Neural crest cell (in vitro differentiated cells): ENCODE results near the gene CEP131. TPM values are rescaled to one million over a fixed set of nuclear protein-coding genes. Genes with fewer than 3 reads are reported as not detected.

Experiments
- DNase-seq: peaks from one replicate; pipeline ENCODE4 v3.0.0; 2021; ENCODE audit warnings: low read depth, mixed read lengths, low spot score
- H3K27ac Mint-ChIP-seq: one replicate; pipeline ENCODE4 v1.8.0; 2021; ENCODE audit warnings: mild to moderate bottlenecking, mixed read lengths; ENCODE audit not compliant: unreplicated experiment
- H3K27me3 Mint-ChIP-seq: 2 replicates; pipeline ENCODE4 v1.8.0; 2021; ENCODE audit warnings: low read depth, mild to moderate bottlenecking, mixed read lengths
- H3K36me3 Mint-ChIP-seq: 2 replicates; pipeline ENCODE4 v1.8.0; 2021; ENCODE audit warnings: low read depth, mild to moderate bottlenecking, mixed read lengths
- H3K4me1 Mint-ChIP-seq: 2 replicates; pipeline ENCODE4 v1.8.0; 2021; ENCODE audit warnings: mixed read lengths
- H3K4me3 Mint-ChIP-seq: one replicate; pipeline ENCODE4 v1.8.0; 2021; ENCODE audit warnings: mild to moderate bottlenecking, mixed read lengths
- H3K9me3 Mint-ChIP-seq: 2 replicates; pipeline ENCODE4 v1.8.0; 2021; ENCODE audit warnings: mixed read lengths
- CTCF ChIP-seq: fragments of 200-600 bp; sonication (generic); conservative IDR thresholded peaks from 2 replicates; pipeline ENCODE4 v1.5.0; 2021; ENCODE audit warnings: antibody characterized with exemption, mild to moderate bottlenecking
- total RNA-seq: library from RNA; stranded (reverse); gene quantifications from 2 replicates; pipeline ENCODE4 v1.2.1, GENCODE V29; 2021

The CEP131 gene
- total RNA-seq, 1 donor from 2014 or later: 42.5 TPM

DNA sequence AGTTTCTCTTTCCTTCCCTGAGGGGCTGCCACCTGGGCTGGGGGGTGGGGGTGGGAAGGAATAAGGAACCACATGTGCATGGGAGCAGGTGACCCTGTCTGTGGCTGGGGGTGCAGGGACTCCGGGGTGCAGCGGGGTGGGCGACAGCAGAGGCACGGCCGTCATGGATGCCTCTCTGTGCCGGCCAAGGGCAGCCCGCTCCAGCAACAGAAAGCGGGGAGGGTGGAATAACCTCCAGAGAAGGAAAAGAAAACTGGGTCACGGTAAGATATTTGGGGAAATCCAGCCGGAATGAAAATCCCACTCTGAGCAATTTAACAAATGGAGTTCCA, 20.5 kb upstream of the CEP131 start:
- Mint-ChIP-seq H3K4me3 (peak overlapping the region; percentile 61), H3K4me1 (peaks cover 26% of the 10 kb centered on the region), H3K27ac (no peak overlapping the region), H3K36me3 (no peaks in the 10 kb centered on the region), H3K9me3 (no peaks in the 10 kb centered on the region), H3K27me3 (peaks cover 6% of the 10 kb centered on the region)
- no peak for TF ChIP-seq CTCF
- no peak for DNase-seq

GRCh38 chr17:81242421-81243332, 19.9 kb upstream of the CEP131 start:
- TF ChIP-seq CTCF: no peak
- Mint-ChIP-seq H3K4me1 (peaks cover 31% of the 10 kb centered on the region), H3K9me3 (no peaks in the 10 kb centered on the region), H3K36me3 (no peaks in the 10 kb centered on the region), H3K27ac (no peak overlapping the region), H3K4me3 (peak overlapping the region; percentile 96), H3K27me3 (peaks cover 6% of the 10 kb centered on the region)
- DNase-seq: no peak

- peak; percentile 81 for DNase-seq
- Mint-ChIP-seq H3K36me3 (no peaks in the 10 kb centered on the region), H3K4me1 (peaks cover 34% of the 10 kb centered on the region), H3K27ac (no peak overlapping the region), H3K27me3 (peaks cover 6% of the 10 kb centered on the region), H3K9me3 (no peaks in the 10 kb centered on the region), H3K4me3 (peak overlapping the region; percentile 96)
- peak; percentile 81 for TF ChIP-seq CTCF
Observed at GRCh38 chr17:81241648-81242420, 19.1 kb upstream of the CEP131 start.

DNA sequence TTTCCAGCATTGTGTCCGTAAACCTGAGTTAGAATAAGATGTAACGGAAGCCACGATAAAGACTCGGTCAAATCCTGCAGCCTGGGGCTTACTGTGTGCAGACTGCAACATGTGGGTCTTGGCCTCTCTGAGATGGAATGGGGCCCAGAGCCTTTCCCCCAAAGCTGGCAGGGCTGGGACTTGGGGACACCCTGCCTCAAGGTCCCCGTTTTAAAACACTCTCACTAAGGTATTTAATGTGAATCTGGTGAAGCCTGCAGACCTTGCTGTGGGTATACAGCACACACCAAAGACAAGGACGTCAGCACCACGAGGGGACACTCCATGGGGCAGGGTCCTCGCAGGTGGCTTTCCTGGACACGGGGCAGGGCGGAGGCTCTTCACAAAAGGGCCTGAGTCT, 18.4 kb upstream of the CEP131 start:
- Mint-ChIP-seq H3K4me1 (peaks cover 34% of the 10 kb centered on the region), H3K27ac (no peak overlapping the region), H3K9me3 (no peaks in the 10 kb centered on the region), H3K4me3 (peak overlapping the region; percentile 96), H3K27me3 (peaks cover 6% of the 10 kb centered on the region), H3K36me3 (no peaks in the 10 kb centered on the region)
- no peak for TF ChIP-seq CTCF
- DNase-seq: no peak

- Mint-ChIP-seq H3K4me3 (peak overlapping the region; percentile 96), H3K9me3 (no peaks in the 10 kb centered on the region), H3K4me1 (peaks cover 34% of the 10 kb centered on the region), H3K36me3 (no peaks in the 10 kb centered on the region), H3K27ac (no peak overlapping the region), H3K27me3 (peaks cover 6% of the 10 kb centered on the region)
- no peak for TF ChIP-seq CTCF
- no peak for DNase-seq
Observed at GRCh38 chr17:81240761-81241160, 18.0 kb upstream of the CEP131 start.
